ENCODE results near the gene KRTAP20-2.

Gene KRTAP20-2

DNA sequence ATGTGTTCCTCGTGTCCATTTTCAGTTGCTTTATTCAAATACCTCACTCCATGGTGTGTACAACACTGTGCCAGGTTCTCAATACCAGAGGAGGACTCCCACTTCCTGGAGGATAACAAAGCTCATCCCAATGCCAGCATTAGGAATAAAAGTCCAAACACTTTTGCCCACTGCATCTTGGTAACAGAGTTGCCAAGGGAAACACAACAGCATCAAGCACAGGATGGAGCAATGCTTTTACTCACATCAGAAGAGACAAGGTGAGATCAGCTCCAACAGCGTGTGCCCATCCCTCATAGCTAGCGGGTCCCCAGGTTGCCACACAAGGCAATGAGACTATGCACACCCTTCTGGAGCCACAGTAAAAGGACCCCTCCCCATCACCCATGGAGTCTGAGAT is 11.6 kb upstream of the KRTAP20-2 start:
- no peak for DNase-seq (ENCODE audit: extremely low spot score)
- POLR2A ChIA-PET, result no interaction called here
- CTCF ChIA-PET, result interaction anchor here (1.2 kb wide), 1 partner anchor 23 kb away, joined by 3 read pairs; no protein-coding TSS in a partner anchor
- TF ChIP-seq, protein P1, sequence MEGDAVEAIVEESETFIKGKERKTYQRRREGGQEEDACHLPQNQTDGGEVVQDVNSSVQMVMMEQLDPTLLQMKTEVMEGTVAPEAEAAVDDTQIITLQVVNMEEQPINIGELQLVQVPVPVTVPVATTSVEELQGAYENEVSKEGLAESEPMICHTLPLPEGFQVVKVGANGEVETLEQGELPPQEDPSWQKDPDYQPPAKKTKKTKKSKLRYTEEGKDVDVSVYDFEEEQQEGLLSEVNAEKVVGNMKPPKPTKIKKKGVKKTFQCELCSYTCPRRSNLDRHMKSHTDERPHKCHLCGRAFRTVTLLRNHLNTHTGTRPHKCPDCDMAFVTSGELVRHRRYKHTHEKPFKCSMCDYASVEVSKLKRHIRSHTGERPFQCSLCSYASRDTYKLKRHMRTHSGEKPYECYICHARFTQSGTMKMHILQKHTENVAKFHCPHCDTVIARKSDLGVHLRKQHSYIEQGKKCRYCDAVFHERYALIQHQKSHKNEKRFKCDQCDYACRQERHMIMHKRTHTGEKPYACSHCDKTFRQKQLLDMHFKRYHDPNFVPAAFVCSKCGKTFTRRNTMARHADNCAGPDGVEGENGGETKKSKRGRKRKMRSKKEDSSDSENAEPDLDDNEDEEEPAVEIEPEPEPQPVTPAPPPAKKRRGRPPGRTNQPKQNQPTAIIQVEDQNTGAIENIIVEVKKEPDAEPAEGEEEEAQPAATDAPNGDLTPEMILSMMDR (IDR thresholded peaks at IDR 0.05; ENCODE audit: control extremely low read depth, extremely low read depth, low read depth, missing control alignments), result no peak

DNA sequence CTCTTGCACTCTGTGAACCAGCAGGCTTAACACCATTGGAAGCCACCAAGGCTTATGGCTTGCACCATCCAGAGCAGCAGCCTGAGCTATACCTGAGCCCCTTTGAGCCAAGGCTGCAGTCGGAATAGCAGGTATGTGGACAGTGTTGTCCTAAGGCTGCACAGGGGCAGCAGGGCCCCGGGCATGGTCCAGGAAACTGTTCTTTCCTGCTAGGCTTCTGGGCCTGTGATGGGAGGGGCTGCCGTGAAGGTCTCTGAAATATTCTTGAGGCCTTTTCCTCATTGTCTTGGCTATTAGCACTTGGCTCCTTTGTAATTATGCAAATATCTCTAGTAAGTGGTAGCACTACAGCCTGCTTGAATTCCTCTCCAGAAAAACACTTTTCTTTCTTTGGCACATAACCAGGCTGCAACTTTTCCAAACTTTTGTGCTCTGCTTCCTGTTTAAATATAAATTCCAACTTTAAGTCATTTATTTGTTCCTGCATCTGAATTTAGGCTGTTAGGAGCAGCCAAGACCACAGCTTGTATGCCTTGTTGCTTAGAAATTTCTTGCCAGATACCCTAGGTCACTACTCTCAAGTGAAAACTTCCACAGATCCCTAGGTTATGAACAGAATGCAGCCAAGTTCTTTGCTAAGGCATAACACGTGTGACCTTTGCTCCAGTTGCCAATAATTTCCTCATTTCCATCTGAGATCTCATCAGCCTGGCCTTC is 9.4 kb upstream of the KRTAP20-2 start:
- ChIA-PET POLR2A (no interaction called here), CTCF (no interaction called here)
- no peak for DNase-seq (ENCODE audit: extremely low spot score)
- TF ChIP-seq, protein P1 (IDR thresholded peaks at IDR 0.05; ENCODE audit: control extremely low read depth, extremely low read depth, low read depth, missing control alignments), result no peak

DNA sequence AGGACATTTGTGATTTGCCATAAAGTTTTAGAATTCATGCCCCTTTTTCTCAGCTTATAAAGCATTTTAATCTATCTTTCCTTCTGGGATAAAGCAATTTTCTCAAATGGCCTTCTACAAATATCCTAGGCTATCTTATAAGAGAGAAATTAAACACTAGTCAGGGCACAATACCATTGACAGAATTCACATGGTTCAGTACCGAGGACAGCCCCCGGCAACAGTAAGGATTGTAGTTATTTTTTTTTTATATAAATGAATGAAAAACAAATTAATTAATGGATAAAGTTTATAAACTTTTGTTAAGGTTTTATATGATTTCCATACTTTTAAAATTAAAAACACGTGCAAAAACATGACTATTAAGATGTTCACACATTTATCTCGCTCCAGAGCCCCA is 6.9 kb upstream of the KRTAP20-2 start:
- DNase-seq (ENCODE audit: extremely low spot score), result no peak
- ChIA-PET CTCF (no interaction called here), POLR2A (no interaction called here)
- TF ChIP-seq, protein P1 (IDR thresholded peaks at IDR 0.05; ENCODE audit: control extremely low read depth, extremely low read depth, low read depth, missing control alignments), result no peak

DNA sequence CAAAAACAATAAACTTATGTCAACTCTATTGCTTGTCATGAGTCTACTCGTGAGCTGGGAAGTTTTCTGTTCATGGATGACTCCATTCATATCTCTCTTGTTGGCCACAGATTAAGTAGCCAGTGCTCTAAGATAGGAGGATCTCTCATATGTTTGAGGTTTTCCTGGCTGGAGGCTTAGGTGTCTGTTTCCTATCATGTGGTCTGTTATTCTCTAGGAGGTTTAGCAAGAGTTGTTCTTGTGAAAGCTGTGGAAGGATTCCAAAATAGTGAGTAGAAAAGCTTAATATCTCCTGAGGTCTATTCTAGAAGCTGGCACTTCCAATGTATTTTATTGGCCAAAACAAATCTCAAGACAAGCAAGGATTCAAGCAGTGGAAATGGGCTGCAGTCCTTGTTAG is 5.8 kb upstream of the KRTAP20-2 start:
- TF ChIP-seq, protein P1 (IDR thresholded peaks at IDR 0.05; ENCODE audit: control extremely low read depth, extremely low read depth, low read depth, missing control alignments), result no peak
- ChIA-PET CTCF (no interaction called here), POLR2A (no interaction called here)
- no peak for DNase-seq (ENCODE audit: extremely low spot score)

DNA sequence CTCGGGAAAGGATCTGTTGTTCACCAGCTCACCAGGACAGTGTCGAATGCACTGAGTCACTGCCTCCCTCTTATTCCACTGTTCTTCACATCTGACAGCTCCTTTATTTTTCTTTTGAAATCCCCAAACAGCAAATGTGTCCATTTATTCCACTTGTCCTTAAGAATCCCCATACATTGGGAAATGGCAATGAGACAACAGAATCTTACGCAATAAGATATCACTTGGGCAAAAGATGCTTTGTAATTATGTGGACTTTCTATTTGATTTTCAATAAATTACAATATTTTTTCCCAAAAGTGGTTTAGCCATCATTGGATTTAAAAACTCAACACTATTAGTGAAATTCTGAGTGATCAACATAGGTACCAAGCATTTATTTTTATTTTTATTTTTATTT is 3.7 kb downstream of the KRTAP20-2 start:
- CTCF ChIA-PET, result no interaction called here
- TF ChIP-seq, protein P1 (IDR thresholded peaks at IDR 0.05; ENCODE audit: control extremely low read depth, extremely low read depth, low read depth, missing control alignments), result no peak
- POLR2A ChIA-PET, result no interaction called here
- no peak for DNase-seq (ENCODE audit: extremely low spot score)

DNA sequence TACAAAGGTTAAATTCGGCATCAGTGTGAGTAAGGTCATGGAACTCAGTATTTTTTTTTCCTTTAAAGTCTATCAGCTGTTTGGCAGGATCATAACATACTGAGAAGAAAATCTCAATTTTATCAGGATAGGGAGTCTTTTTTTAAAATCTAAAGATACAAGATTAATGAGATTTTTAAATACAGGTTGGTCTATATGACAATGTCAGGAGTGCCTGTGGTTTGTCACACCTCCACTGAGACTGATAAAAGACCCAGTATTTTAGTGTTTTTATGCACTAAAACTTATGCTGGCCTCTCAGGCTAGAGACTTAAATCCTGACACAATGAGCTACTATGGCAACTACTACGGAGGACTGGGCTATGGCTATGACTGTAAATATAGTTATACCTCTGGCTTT is 7.6 kb downstream of the KRTAP20-2 start, which contains the start of gene KRTAP20-3:
TSS of gene KRTAP20-3 (plus strand) at position 301 of the 400 bp plus-strand sequence.
- TF ChIP-seq, protein P1 (IDR thresholded peaks at IDR 0.05; ENCODE audit: control extremely low read depth, extremely low read depth, low read depth, missing control alignments), result no peak
- POLR2A ChIA-PET, result no interaction called here
- no peak for DNase-seq (ENCODE audit: extremely low spot score)
- CTCF ChIA-PET, result no interaction called here

Data from GM10248 (cell line).